H9 (cell line): Measurements from ENCODE around the gene BCL2L1. TPM values are rescaled to one million over a fixed set of nuclear protein-coding genes. Genes with fewer than 3 reads are reported as not detected.
A peak's percentile ranks its signal among the peaks of the same experiment; 100 is the strongest.

Experiments used
- DNase-seq: peaks from one replicate; pipeline ENCODE4 v3.0.0-alpha.2; 2017
- H2AFZ ChIP-seq: one replicate; pipeline ENCODE4 v1.6.1; 2013; ENCODE audit warnings: mild to moderate bottlenecking, low read length, control low read depth, moderate library complexity
- H2AK5ac ChIP-seq: 2 replicates; pipeline ENCODE4 v1.6.1; 2013; ENCODE audit warnings: low read length, control low read depth, mixed read lengths; ENCODE audit not compliant: insufficient read length
- H2BK120ac ChIP-seq: one replicate; pipeline ENCODE4 v1.6.1; 2013; ENCODE audit warnings: low read depth, mild to moderate bottlenecking, low read length, control low read depth, inconsistent platforms; ENCODE audit not compliant: poor library complexity, severe bottlenecking
- H2BK12ac ChIP-seq: 2 replicates; pipeline ENCODE4 v1.6.1; 2013; ENCODE audit warnings: low read length, control low read depth, mixed read lengths, low read depth; ENCODE audit not compliant: insufficient read length
- H2BK15ac ChIP-seq: 2 replicates; pipeline ENCODE4 v1.6.1; 2013; ENCODE audit warnings: low read depth, low read length, control low read depth
- H2BK20ac ChIP-seq: one replicate; pipeline ENCODE4 v1.6.1; 2013; ENCODE audit warnings: low read depth, mild to moderate bottlenecking, low read length, control low read depth, inconsistent platforms; ENCODE audit not compliant: poor library complexity, severe bottlenecking
- H2BK5ac ChIP-seq: 2 replicates; pipeline ENCODE4 v1.6.1; 2013; ENCODE audit warnings: low read length, control low read depth, mixed read lengths; ENCODE audit not compliant: insufficient read length
- H3K14ac ChIP-seq: 2 replicates; pipeline ENCODE4 v1.6.1; 2013; ENCODE audit warnings: low read length, control low read depth; ENCODE audit not compliant: insufficient read depth
- H3K18ac ChIP-seq: 2 replicates; pipeline ENCODE4 v1.6.1; 2013; ENCODE audit warnings: low read depth, mild to moderate bottlenecking, mixed read lengths, low read length, control low read depth; ENCODE audit not compliant: insufficient read length
- H3K23ac ChIP-seq: 2 replicates; pipeline ENCODE4 v1.6.1; 2013; ENCODE audit warnings: low read length, control low read depth, mixed read lengths, low read depth; ENCODE audit not compliant: insufficient read length
- H3K23me2 ChIP-seq: 2 replicates; pipeline ENCODE4 v1.6.1; 2013; ENCODE audit warnings: low read depth, mild to moderate bottlenecking, mixed read lengths, low read length, control low read depth; ENCODE audit not compliant: insufficient read length, poor library complexity, severe bottlenecking
- H3K27ac ChIP-seq: 2 replicates; pipeline ENCODE4 v1.5.1; 2013; ENCODE audit warnings: low read length, control low read depth, mixed read lengths, low read depth; ENCODE audit not compliant: insufficient read length
- H3K27me3 ChIP-seq: 2 replicates; pipeline ENCODE4 v1.6.1; 2013; ENCODE audit warnings: low read length, control low read depth, inconsistent platforms; ENCODE audit not compliant: insufficient read depth
- H3K4ac ChIP-seq: 2 replicates; pipeline ENCODE4 v1.6.1; 2013; ENCODE audit warnings: low read depth, mild to moderate bottlenecking, control low read depth, inconsistent platforms, low read length, moderate library complexity
- H3K4me1 ChIP-seq: 2 replicates; pipeline ENCODE4 v1.6.1; 2013; ENCODE audit warnings: low read length, control low read depth, inconsistent platforms; ENCODE audit not compliant: insufficient read depth
- H3K4me2 ChIP-seq: 2 replicates; pipeline ENCODE4 v1.6.1; 2013; ENCODE audit warnings: low read length, control low read depth, mixed read lengths; ENCODE audit not compliant: insufficient read length, insufficient read depth
- H3K56ac ChIP-seq: 2 replicates; pipeline ENCODE4 v1.6.1; 2013; ENCODE audit warnings: low read depth, mild to moderate bottlenecking, mixed read lengths, low read length, control low read depth; ENCODE audit not compliant: insufficient read length
- H3K79me1 ChIP-seq: 2 replicates; pipeline ENCODE4 v1.6.1; 2013; ENCODE audit warnings: low read depth, mild to moderate bottlenecking, moderate library complexity, low read length, control low read depth, inconsistent platforms; ENCODE audit not compliant: insufficient read depth, poor library complexity, severe bottlenecking
- H3K79me2 ChIP-seq: 2 replicates; pipeline ENCODE4 v1.6.1; 2013; ENCODE audit warnings: low read length, control low read depth, inconsistent platforms; ENCODE audit not compliant: insufficient read depth
- H3K9ac ChIP-seq: 2 replicates; pipeline ENCODE4 v1.6.1; 2013; ENCODE audit warnings: low read length, control low read depth, mixed read lengths; ENCODE audit not compliant: insufficient read length; ENCODE audit errors: extremely low read depth
- H3K9me3 ChIP-seq: one replicate; pipeline ENCODE4 v1.6.1; 2013; ENCODE audit warnings: low read depth, low read length, inconsistent platforms; ENCODE audit not compliant: control insufficient read depth
- H3T11ph ChIP-seq: one replicate; pipeline ENCODE4 v1.6.1; 2013; ENCODE audit warnings: mild to moderate bottlenecking, low read length, control low read depth, inconsistent platforms
- H4K20me1 ChIP-seq: one replicate; pipeline ENCODE4 v1.6.1; 2013; ENCODE audit not compliant: control insufficient read depth, insufficient read length, insufficient read depth
- H4K5ac ChIP-seq: 2 replicates; pipeline ENCODE4 v1.6.1; 2013; ENCODE audit warnings: low read depth, mild to moderate bottlenecking, mixed read lengths, low read length, control low read depth; ENCODE audit not compliant: insufficient read length
- H4K8ac ChIP-seq: replicated peaks from 2 replicates; pipeline ENCODE4 v1.6.1; 2013; ENCODE audit warnings: low read length, control low read depth, mixed read lengths, low read depth; ENCODE audit not compliant: insufficient read length
- H4K91ac ChIP-seq: 2 replicates; pipeline ENCODE4 v1.6.1; 2013; ENCODE audit warnings: low read depth, mild to moderate bottlenecking, moderate library complexity, mixed read lengths, low read length, control low read depth; ENCODE audit not compliant: insufficient read length
- H3K27ac Mint-ChIP-seq, 3 experiments: 2 replicates in 2 of 3; 3 replicates in 1 of 3; pipeline ENCODE4 v1.8.0; 2020 to 2021; ENCODE audit warnings: mixed read lengths in 3 of 3, mild to moderate bottlenecking in 1 of 3, moderate library complexity in 1 of 3
- H3K27me3 Mint-ChIP-seq: 2 replicates; pipeline ENCODE4 v1.8.0; 2021; ENCODE audit warnings: low read depth, mild to moderate bottlenecking, moderate library complexity, mixed read lengths
- H3K36me3 Mint-ChIP-seq, 3 experiments: 2 replicates in 2 of 3; 3 replicates in 1 of 3; pipeline ENCODE4 v1.8.0; 2020 to 2021; ENCODE audit warnings: low read depth in 3 of 3, mixed read lengths in 3 of 3; ENCODE audit not compliant: insufficient read depth in 1 of 3
- H3K4me1 Mint-ChIP-seq, 2 experiments: 2 replicates each; pipeline ENCODE4 v1.8.0; 2020; ENCODE audit warnings: mixed read lengths in 2 of 2
- H3K4me3 Mint-ChIP-seq, 2 experiments: 2 replicates in 1 of 2; 3 replicates in 1 of 2; pipeline ENCODE4 v1.8.0; 2020 to 2021; ENCODE audit warnings: mild to moderate bottlenecking in 2 of 2, mixed read lengths in 2 of 2, moderate library complexity in 1 of 2
- H3K9me3 Mint-ChIP-seq, 2 experiments: 2 replicates in 1 of 2; 3 replicates in 1 of 2; pipeline ENCODE4 v1.8.0; 2020; ENCODE audit warnings: mild to moderate bottlenecking in 2 of 2, mixed read lengths in 2 of 2, moderate library complexity in 1 of 2
- WGBS: extraction: QIAGEN DNeasy Blood & Tissue Kit; methylation state at CpG from one replicate; pipeline ENCODE4 v1.1.7; 2013; ENCODE audit warnings: missing lambda C conversion rate, low lambda C conversion rate, mixed read lengths; ENCODE audit not compliant: insufficient read length; ENCODE audit errors: extremely low coverage; 5-methylcytosine and 5-hydroxymethylcytosine counted together
- long read RNA-seq: library from polyadenylated mRNA; unstranded; transcript quantifications from one replicate; pipeline ENCODE4 v2.0.0, GENCODE V29; 2020
- total RNA-seq: library from RNA; stranded (reverse); gene quantifications from 2 replicates; pipeline ENCODE4 v1.2.1, GENCODE V29; 2021
- TF ChIP-seq, protein P1 (sequence below): fragments of 200-600 bp; sonication (generic); conservative IDR thresholded peaks from 3 replicates; pipeline ENCODE4 v1.8.0; 2021; ENCODE audit warnings: antibody characterized with exemption, mild to moderate bottlenecking

BCL2L1 gene
- 105 and 109 TPM in 2 replicates for total RNA-seq
- long read RNA-seq, transcript BCL2L1-208 (3 exons, 894 nt) = minor isoform, 20 of 291 reads
- long read RNA-seq, transcript BCL2L1-201 (3 exons, 2,610 nt) = major isoform, 74 of 291 reads
- long read RNA-seq, transcript BCL2L1-203 (2 exons, 2,578 nt) = minor isoform, 33 of 291 reads
- long read RNA-seq, partial matches to known transcripts = 1 of 291 reads
- long read RNA-seq, other reads (novel, unspliced or antisense) = 162 of 291 reads

DNA sequence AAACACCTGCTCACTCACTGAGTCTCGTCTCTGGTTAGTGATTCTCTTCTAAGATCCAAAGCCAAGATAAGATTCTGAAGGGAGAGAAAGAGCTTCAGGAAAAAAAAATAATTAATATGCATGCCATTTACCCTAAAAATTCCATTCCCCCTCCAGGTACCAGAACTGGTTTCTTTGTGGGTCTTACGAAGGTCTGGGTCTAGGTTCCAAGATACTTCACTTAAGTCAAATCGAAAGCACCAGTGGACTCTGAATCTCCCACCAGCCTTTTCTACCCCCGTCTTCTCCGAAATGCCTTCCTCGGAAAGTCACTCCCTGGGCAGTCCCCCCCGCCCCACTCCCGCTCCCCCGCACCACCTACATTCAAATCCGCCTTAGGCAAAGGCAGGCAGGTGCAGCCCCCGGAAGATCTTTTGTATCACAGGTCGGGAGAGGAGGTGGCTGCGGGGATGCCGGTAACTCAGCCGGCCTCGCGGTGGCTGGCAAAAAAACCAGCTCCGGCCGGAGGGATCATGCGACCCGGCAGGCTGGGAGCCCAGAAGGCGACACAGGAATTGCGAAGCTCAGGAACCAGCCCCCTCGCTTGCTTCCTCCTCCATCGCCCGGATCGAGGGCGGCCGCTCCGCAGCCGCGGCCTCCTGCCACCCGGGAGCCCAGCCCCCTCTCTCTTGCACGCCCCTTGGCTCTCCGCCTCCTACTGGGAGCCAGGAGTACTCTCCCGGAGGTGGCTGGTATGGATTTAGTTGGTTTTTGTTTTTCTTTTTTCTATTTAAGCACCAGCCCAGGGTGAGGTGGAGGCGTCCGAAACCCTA lies at the start of gene BCL2L1:
Gene BCL2L1 (minus strand): TSS at position 612 of the 812 bp plus-strand sequence. CDS start 650 bp downstream, outside the sequence.
- Histone ChIP-seq H2AK5ac (no peak within 1 kb of the TSS), H4K8ac (no peak within 1 kb of the TSS), H3K14ac (peak within 1 kb of the TSS; percentile 97; the same call in 1 of the 2 replicates), H3K27me3 (no peaks in the 10 kb centered on the region), H2BK5ac (peak within 1 kb of the TSS; percentile 2), H2BK15ac (no peak within 1 kb of the TSS), H4K5ac (no peak within 1 kb of the TSS), H3K4ac (no peak within 1 kb of the TSS; the same call in 1 of the 2 replicates), H3K4me1 (peaks cover 15% of the 10 kb centered on the region), H2AFZ (no peak within 1 kb of the TSS), H3K4me2 (peak within 1 kb of the TSS; percentile 48), H3T11ph (no peak within 1 kb of the TSS), H2BK12ac (no peak within 1 kb of the TSS), H4K20me1 (no peaks in the 10 kb centered on the region), H2BK20ac (no peak within 1 kb of the TSS), H3K56ac (no peak within 1 kb of the TSS), H3K18ac (peak within 1 kb of the TSS; percentile 96), H4K91ac (no peak within 1 kb of the TSS), H3K9ac (peak within 1 kb of the TSS; percentile 74), H3K79me1 (no peaks in the 10 kb centered on the region), H3K23me2 (peaks cover 33% of the 10 kb centered on the region), H3K27ac (peak within 1 kb of the TSS; percentile 40), H3K23ac (no peak within 1 kb of the TSS), H3K9me3 (no peaks in the 10 kb centered on the region), H3K79me2 (peaks cover 7% of the 10 kb centered on the region; the same call in 1 of the 2 replicates), H2BK120ac (peak within 1 kb of the TSS; percentile 90)
- Mint-ChIP-seq H3K4me1 (peaks cover 44% of the 10 kb centered on the region in 2 experiments), H3K36me3 (peaks cover 3 to 30% (median 29%) of the 10 kb centered on the region in 3 experiments; a peak in 6 of 7 replicates), H3K4me3 (peak within 1 kb of the TSS; percentile 76 to 87), H3K27me3 (no peaks in the 10 kb centered on the region), H3K9me3 (no peaks in the 10 kb centered on the region), H3K27ac (peak within 1 kb of the TSS; percentile 94 to 97 (median 97))
- TF ChIP-seq, protein P1, sequence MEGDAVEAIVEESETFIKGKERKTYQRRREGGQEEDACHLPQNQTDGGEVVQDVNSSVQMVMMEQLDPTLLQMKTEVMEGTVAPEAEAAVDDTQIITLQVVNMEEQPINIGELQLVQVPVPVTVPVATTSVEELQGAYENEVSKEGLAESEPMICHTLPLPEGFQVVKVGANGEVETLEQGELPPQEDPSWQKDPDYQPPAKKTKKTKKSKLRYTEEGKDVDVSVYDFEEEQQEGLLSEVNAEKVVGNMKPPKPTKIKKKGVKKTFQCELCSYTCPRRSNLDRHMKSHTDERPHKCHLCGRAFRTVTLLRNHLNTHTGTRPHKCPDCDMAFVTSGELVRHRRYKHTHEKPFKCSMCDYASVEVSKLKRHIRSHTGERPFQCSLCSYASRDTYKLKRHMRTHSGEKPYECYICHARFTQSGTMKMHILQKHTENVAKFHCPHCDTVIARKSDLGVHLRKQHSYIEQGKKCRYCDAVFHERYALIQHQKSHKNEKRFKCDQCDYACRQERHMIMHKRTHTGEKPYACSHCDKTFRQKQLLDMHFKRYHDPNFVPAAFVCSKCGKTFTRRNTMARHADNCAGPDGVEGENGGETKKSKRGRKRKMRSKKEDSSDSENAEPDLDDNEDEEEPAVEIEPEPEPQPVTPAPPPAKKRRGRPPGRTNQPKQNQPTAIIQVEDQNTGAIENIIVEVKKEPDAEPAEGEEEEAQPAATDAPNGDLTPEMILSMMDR = peak; percentile 74
- WGBS = no CpG with 5 or more reads among the region's 38 CpGs
- peak; percentile 81 for DNase-seq
